ENCODE data around the gene RAET1G.
"Not testable (repeated sequence)": the region's sequence is repeated elsewhere in the genome, so short reads cannot be mapped to it uniquely, and the experiment has no call there.

RAET1G gene

DNA sequence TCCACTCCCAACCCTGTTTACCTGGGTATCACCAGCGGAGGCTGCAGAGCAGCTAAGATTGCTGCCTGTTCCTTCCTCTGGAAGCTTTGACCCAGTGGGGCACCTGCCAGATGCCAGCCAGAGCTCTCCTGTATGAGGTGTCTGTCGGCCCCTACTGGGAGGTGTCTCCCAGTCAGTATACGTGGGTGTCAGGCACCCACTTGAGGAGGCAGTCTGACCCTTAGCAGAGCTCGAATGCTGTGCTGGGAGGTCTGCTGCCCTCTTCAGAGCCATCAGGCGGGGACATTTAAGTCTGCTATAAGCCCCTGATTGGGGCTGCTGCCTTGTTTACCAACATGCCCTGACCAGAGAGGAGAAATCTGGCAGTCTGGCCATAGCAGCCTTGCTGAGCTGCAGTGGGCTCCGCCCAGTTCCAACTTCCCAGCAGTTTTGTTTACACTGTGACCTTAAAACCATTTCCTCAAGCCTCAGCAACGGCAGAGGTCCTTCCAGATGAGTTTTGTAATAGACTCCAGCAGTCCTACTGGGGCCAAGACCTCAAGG lies 27.8 kb downstream of the RAET1G start:
- H3K4me3 ChIP-seq (ENCODE audit: low read depth, low read length): no peak overlapping the region
- TF ChIP-seq, protein P1, sequence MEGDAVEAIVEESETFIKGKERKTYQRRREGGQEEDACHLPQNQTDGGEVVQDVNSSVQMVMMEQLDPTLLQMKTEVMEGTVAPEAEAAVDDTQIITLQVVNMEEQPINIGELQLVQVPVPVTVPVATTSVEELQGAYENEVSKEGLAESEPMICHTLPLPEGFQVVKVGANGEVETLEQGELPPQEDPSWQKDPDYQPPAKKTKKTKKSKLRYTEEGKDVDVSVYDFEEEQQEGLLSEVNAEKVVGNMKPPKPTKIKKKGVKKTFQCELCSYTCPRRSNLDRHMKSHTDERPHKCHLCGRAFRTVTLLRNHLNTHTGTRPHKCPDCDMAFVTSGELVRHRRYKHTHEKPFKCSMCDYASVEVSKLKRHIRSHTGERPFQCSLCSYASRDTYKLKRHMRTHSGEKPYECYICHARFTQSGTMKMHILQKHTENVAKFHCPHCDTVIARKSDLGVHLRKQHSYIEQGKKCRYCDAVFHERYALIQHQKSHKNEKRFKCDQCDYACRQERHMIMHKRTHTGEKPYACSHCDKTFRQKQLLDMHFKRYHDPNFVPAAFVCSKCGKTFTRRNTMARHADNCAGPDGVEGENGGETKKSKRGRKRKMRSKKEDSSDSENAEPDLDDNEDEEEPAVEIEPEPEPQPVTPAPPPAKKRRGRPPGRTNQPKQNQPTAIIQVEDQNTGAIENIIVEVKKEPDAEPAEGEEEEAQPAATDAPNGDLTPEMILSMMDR (IDR thresholded peaks at IDR 0.05; ENCODE audit: low read depth, low read length): no peak
- peak; percentile 66 for DNase-seq (ENCODE audit: low read depth, low spot score)
- in situ Hi-C loops (cut with HindIII; ENCODE audit: low sequenced_read_pairs): no loop called here

DNA sequence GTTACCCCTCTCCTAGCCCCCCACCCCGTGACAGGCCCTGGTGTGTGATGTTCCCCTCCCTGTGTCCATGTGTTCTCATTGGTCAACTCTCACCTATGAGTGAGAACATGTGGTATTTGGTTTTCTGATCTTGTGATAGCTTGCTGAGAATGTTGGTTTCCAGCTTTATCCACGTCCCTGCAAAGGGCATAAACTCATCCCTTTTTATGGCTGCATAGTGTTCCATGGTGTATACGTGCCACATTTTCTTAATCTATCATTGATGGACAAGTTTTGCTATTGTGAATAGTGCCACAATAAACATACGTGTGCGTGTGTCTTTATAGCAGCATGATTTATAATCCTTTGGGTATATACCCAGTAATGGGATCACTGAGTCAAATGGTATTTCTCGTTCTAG lies 31.1 kb downstream of the RAET1G start:
- in situ Hi-C loops (cut with HindIII; ENCODE audit: low sequenced_read_pairs); H3K4me3 ChIP-seq (ENCODE audit: low read depth, low read length); DNase-seq (ENCODE audit: low read depth, low spot score): not testable (repeated sequence)

DNA sequence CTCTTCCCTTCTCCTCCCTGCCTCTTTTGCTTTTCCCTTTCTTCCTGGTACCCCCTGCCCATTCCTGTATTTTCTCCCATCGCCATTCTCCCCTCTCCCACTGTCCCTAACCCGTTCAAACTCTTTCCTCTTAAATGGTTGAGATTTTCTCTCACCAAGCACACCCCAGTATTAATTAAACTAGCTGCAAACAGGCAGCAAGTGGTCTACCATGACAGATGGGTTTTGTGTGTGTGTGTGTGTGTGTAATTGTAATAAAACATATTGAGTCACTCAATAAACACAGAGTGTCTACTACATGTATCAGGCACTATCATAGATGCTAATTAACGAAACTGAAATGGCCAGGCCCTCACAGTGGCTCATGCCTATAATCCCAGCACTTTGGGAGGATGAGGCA lies 31.7 kb downstream of the RAET1G start:
- H3K4me3 ChIP-seq (ENCODE audit: low read depth, low read length): no peak overlapping the region
- TF ChIP-seq, protein P1 (IDR thresholded peaks at IDR 0.05; ENCODE audit: low read depth, low read length): no peak
- no peak for DNase-seq (ENCODE audit: low read depth, low spot score)
- in situ Hi-C loops (cut with HindIII; ENCODE audit: low sequenced_read_pairs): no loop called here

DNA sequence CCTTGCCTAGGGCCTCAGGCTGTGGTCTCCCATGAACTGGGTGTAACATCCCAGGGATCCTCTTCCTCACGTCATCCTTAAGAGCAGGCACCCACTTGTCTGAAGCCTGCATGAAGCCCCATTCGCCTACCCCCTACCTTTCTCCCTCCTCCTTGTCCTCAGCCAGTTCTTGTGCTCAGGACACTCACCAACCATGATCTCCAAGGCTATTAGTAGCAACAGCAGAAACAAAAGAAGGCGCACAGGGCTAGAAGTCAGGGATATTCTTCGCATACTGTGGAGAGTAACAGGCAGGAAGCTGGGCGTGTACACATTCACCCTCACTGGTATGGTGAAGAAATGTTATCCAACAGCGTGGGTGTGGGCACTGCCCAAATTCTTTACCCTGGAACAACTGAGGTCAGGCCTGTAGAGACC lies 32.3 kb downstream of the RAET1G start:
- TF ChIP-seq, protein P1 (IDR thresholded peaks at IDR 0.05; ENCODE audit: low read depth, low read length): no peak
- in situ Hi-C loops (cut with HindIII; ENCODE audit: low sequenced_read_pairs): no loop called here
- DNase-seq (ENCODE audit: low read depth, low spot score): no peak
- no peak overlapping the region for H3K4me3 ChIP-seq (ENCODE audit: low read depth, low read length)

DNA sequence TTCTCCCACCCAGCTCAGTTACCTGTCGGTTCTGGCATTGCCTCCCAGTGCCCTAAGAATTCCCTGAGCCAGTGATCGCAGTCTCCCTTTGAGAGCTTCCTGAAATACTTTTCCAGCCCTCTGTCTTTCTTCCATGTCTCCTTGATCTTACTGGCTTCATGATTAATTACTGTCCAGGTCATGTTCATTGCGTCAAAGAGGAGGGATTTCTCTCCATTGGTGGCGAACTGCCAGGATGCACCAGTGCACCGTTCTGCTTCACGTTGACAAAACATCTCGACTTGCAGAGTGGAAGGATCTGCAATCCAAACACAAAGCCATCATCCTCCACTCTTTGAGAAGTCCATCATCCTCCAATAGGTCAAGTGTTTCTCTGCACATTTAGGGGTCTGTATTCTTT lies 33.6 kb downstream of the RAET1G start:
- in situ Hi-C loops (cut with HindIII; ENCODE audit: low sequenced_read_pairs): no loop called here

DNA sequence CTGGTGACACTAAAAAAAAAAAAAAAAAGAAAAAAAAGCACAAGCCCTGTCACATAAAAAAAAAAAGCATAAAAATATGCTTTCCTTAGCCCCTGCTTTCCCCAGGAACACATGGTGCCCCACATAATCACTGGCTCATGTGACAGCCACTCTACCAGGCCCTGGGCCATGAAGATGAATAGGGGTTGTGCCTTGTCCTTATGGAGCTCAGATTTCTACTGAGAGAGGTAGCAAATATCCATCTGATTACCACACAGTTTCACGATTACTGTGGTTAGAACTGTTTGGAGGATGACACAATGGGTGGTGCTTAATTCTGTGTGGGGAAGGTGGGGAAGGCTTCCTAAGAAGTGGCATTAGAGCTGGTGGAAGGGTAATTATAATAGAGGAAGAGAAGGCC lies 34.3 kb downstream of the RAET1G start:
- TF ChIP-seq, protein P1 (IDR thresholded peaks at IDR 0.05; ENCODE audit: low read depth, low read length): no peak
- DNase-seq (ENCODE audit: low read depth, low spot score): no peak
- in situ Hi-C loops (cut with HindIII; ENCODE audit: low sequenced_read_pairs): no loop called here
- H3K4me3 ChIP-seq (ENCODE audit: low read depth, low read length): no peak overlapping the region

More for the DNA sequence above, 33.6 kb downstream of the RAET1G start:
- no peak for DNase-seq (ENCODE audit: low read depth, low spot score)
- H3K4me3 ChIP-seq (ENCODE audit: low read depth, low read length): no peak overlapping the region
- TF ChIP-seq, protein P1 (IDR thresholded peaks at IDR 0.05; ENCODE audit: low read depth, low read length): no peak

DNA sequence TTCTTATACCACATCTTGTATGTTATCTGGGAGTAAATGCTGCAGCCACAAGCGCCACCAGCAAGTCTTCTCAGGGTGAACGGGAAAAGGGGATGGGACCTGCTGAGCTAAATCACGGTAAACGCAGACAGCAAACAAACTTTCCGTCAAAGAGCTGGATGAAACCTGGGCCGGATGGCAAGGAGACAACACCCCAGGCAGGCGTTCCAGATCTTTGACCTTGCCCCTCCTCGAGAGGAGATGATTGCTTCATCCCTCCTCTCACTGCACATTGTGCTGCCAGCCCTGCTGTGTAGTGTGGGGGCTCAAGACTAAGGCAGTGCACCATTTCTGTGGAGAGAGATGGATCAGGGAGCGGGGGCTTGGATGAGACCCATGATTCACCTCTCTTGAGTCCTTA lies 34.8 kb downstream of the RAET1G start:
- TF ChIP-seq, protein P1 (IDR thresholded peaks at IDR 0.05; ENCODE audit: low read depth, low read length): no peak
- no peak for DNase-seq (ENCODE audit: low read depth, low spot score)
- no peak overlapping the region for H3K4me3 ChIP-seq (ENCODE audit: low read depth, low read length)
- in situ Hi-C loops (cut with HindIII; ENCODE audit: low sequenced_read_pairs): no loop called here

Measured in astrocyte of the spinal cord (primary cell).